Transverse colon (tissue), 4 donors: ENCODE results near the gene CACNA1A. TPM values are rescaled to one million over a fixed set of nuclear protein-coding genes. Genes with fewer than 3 reads are reported as not detected.

ENCODE experiments used
- DNase-seq: peaks from one replicate; pipeline ENCODE4 v3.0.0-alpha.2; 2019
- H3K27ac ChIP-seq, 4 donors: fragments of 200-600 bp; sonication (generic); 2 replicates each; pipeline ENCODE4 v1.5.1; 2016 to 2018; ENCODE audit warnings: inconsistent platforms in 4 of 4
- H3K27me3 ChIP-seq: fragments of 200-600 bp; sonication (generic); 2 replicates; pipeline ENCODE4 v1.5.1; 2017; ENCODE audit warnings: inconsistent platforms
- H3K36me3 ChIP-seq, 4 donors: fragments of 200-600 bp; sonication (generic); 2 replicates each; pipeline ENCODE4 v1.5.1; 2017 to 2019; ENCODE audit warnings: inconsistent platforms in 4 of 4
- H3K4me1 ChIP-seq, 4 donors: fragments of 200-600 bp; sonication (generic); 2 replicates each; pipeline ENCODE4 v1.5.1; 2017 to 2020; ENCODE audit warnings: inconsistent platforms in 4 of 4
- H3K4me3 ChIP-seq, 4 donors: fragments of 200-600 bp; sonication (generic); 1 replicate in 1 of 4; 2 replicates in 3 of 4; pipeline versions ENCODE4 v1.5.1 to v1.6.1; 2017 to 2019; ENCODE audit warnings: inconsistent platforms in 4 of 4
- H3K9me3 ChIP-seq, 2 donors: fragments of 200-600 bp; sonication (generic); 2 replicates each; pipeline ENCODE4 v1.5.1; 2017 to 2019; ENCODE audit warnings: inconsistent platforms in 2 of 2
- CTCF ChIP-seq, 5 experiments: fragments of 200-600 bp in 3 of 5; fragments of 450-650 bp in 2 of 5; sonication (generic) in 3 of 5; IDR thresholded peaks; 1 replicate in 2 of 5; 2 replicates in 3 of 5; pipeline ENCODE4 v1.5.1; 2016 to 2017; ENCODE audit warnings: antibody characterized with exemption in 5 of 5, inconsistent platforms in 3 of 5, mild to moderate bottlenecking in 2 of 5, moderate library complexity in 1 of 5
- EP300 ChIP-seq: sonication (generic); formaldehyde crosslinking; IDR thresholded peaks from one replicate; pipeline ENCODE4 v1.6.1; 2017; ENCODE audit warnings: antibody characterized with exemption, low read depth
- POLR2A ChIP-seq: fragments of 450-650 bp; IDR thresholded peaks from one replicate; pipeline ENCODE4 v1.6.1; 2016; ENCODE audit warnings: antibody characterized with exemption, mild to moderate bottlenecking, moderate library complexity
- POLR2AphosphoS5 ChIP-seq, 3 donors: sonication (generic); formaldehyde crosslinking; IDR thresholded peaks; one replicate each; pipeline ENCODE4 v1.6.1; 2016; ENCODE audit warnings: antibody characterized with exemption in 3 of 3
- WGBS, 2 donors: methylation state at CpG; one replicate each; pipeline ENCODE4 v1.1.5; 2018; ENCODE audit warnings: low coverage in 1 of 2; 5-methylcytosine and 5-hydroxymethylcytosine counted together
- in situ Hi-C, 4 donors: fragments of 200-750 bp; cut with MboI; loops; one replicate each; pipeline versions ENCODE4 v1.15.0 to v1.15.1; 2017; ENCODE audit warnings: low sequenced_read_pairs in 3 of 4, low pct_ligation_motif_present in 1 of 4, low pct_unique_long_range_greater_than_20kb in 1 of 4
- intact Hi-C: fragments of 100-400 bp; cut with DNase I; formaldehyde crosslinking; loops from one replicate; pipeline ENCODE4 v1.15.1; 2023; ENCODE audit warnings: low total_unique reads
- total RNA-seq, 4 donors: library from RNA; depleted of rRNA; stranded (reverse); fragments of >200 nt; gene quantifications; one replicate each; pipeline ENCODE4 v1.1.0, GENCODE V29; 2016

CACNA1A gene
- total RNA-seq, 4 donors from 2014 or later, result 2.9 to 15.7 (median 5.2) TPM

- in situ Hi-C loops, result no loop called here
- Histone ChIP-seq H3K27ac (no peak overlapping the region), H3K4me3 (no peak overlapping the region), H3K27me3 (peaks cover 35% of the 10 kb centered on the region), H3K9me3 (no peaks in the 10 kb centered on the region), H3K36me3 (no peaks in the 10 kb centered on the region), H3K4me1 (no peaks in the 10 kb centered on the region)
- no peak for TF ChIP-seq POLR2AphosphoS5 (IDR thresholded peaks at IDR 0.05)
- no peak for TF ChIP-seq EP300
- TF ChIP-seq CTCF (IDR thresholded peaks at IDR 0.05), result no peak
- no peak for TF ChIP-seq POLR2A
- WGBS, 2 donors, result 59 to 60% methylated on average over 6 to 7 of the region's 7 CpGs
- intact Hi-C loops, result no loop called here
- no peak for DNase-seq
Observed at GRCh38 chr19:13300421-13301030, 205.8 kb downstream of the CACNA1A start.

GRCh38 chr19:13299838-13300237 lies 206.4 kb downstream of the CACNA1A start:
- Histone ChIP-seq H3K4me1 (no peaks in the 10 kb centered on the region), H3K4me3 (no peak overlapping the region), H3K27ac (no peak overlapping the region), H3K36me3 (no peaks in the 10 kb centered on the region), H3K27me3 (peaks cover 35% of the 10 kb centered on the region), H3K9me3 (no peaks in the 10 kb centered on the region)
- DNase-seq, result no peak
- TF ChIP-seq POLR2AphosphoS5 (IDR thresholded peaks at IDR 0.05), result no peak
- no peak for TF ChIP-seq CTCF (IDR thresholded peaks at IDR 0.05)
- no peak for TF ChIP-seq POLR2A
- TF ChIP-seq EP300, result no peak
- intact Hi-C loops (no loop called here), in situ Hi-C loops (loop anchor here in 2 of 4 donors (25.0 kb wide), 1 partner anchor 412 kb away; no protein-coding TSS in a partner anchor)
- 45 to 52% methylated on average over 6 to 10 of the region's 10 CpGs for WGBS, 2 donors

- Histone ChIP-seq H3K9me3 (no peaks in the 10 kb centered on the region), H3K36me3 (no peaks in the 10 kb centered on the region), H3K27ac (no peak overlapping the region), H3K27me3 (peaks cover 35% of the 10 kb centered on the region), H3K4me1 (no peaks in the 10 kb centered on the region), H3K4me3 (peak overlapping the region in 2 of 4 donors; percentile 16 to 18)
- WGBS, 2 donors, result 42 to 56% methylated on average over 39 to 60 of the region's 92 CpGs
- intact Hi-C loops (no loop called here), in situ Hi-C loops (loop anchor here in 2 of 4 donors (25.0 kb wide), 1 partner anchor 413 kb away; no protein-coding TSS in a partner anchor)
- no peak for TF ChIP-seq POLR2A
- no peak for DNase-seq
Observed at GRCh38 chr19:13298565-13299481, 207.5 kb downstream of the CACNA1A start.

- Histone ChIP-seq H3K27ac (no peak overlapping the region), H3K4me1 (no peaks in the 10 kb centered on the region), H3K4me3 (no peak overlapping the region), H3K9me3 (no peaks in the 10 kb centered on the region), H3K27me3 (peaks cover 35% of the 10 kb centered on the region), H3K36me3 (no peaks in the 10 kb centered on the region)
- in situ Hi-C loops (loop anchor here in 2 of 4 donors (25.0 kb wide), 1 partner anchor 415 kb away; no protein-coding TSS in a partner anchor), intact Hi-C loops (no loop called here)
- no peak for DNase-seq
- TF ChIP-seq POLR2A, result no peak
- TF ChIP-seq POLR2AphosphoS5 (IDR thresholded peaks at IDR 0.05), result no peak
- no peak for TF ChIP-seq CTCF (IDR thresholded peaks at IDR 0.05)
- no peak for TF ChIP-seq EP300
- WGBS, 2 donors, result 58% methylated on average over 2 of the region's 2 CpGs; no CpG with 5 or more reads in 1 of the 2 donors
Observed at GRCh38 chr19:13297023-13297422, 209.3 kb downstream of the CACNA1A start.
